Brain microvascular endothelial cell (primary cell): ENCODE data around the gene UBL3.
A peak's percentile ranks its signal among the peaks of the same experiment; 100 is the strongest.

Experiments
- DNase-seq: peaks from one replicate; pipeline ENCODE4 v3.0.0-alpha.2; 2020
- H3K27ac ChIP-seq: fragments of 250-450 bp; sonication (Bioruptor Pico); 2 replicates; pipeline ENCODE4 v1.5.1; 2020; ENCODE audit warnings: mild to moderate bottlenecking, moderate library complexity
- H3K27me3 ChIP-seq: fragments of 250-450 bp; sonication (Bioruptor Pico); replicated peaks from 2 replicates; pipeline ENCODE4 v1.5.1; 2020; ENCODE audit warnings: mild to moderate bottlenecking
- H3K36me3 ChIP-seq: fragments of 250-450 bp; sonication (Bioruptor Pico); replicated peaks from 2 replicates; pipeline ENCODE4 v1.5.1; 2020; ENCODE audit warnings: mild to moderate bottlenecking
- H3K4me3 ChIP-seq: 2 replicates; pipeline ENCODE4 v1.5.1; 2011; ENCODE audit warnings: low read depth, mild to moderate bottlenecking, control low read depth, low read length, moderate library complexity
- CTCF ChIP-seq: IDR thresholded peaks from 2 replicates; pipeline ENCODE4 v1.5.1; 2011; ENCODE audit warnings: low read depth, mild to moderate bottlenecking, moderate library complexity, low read length, control low read depth, inconsistent platforms; ENCODE audit errors: missing control alignments
- in situ Hi-C: cut with HindIII; loops from 2 replicates; pipeline ENCODE4 v1.10.0; 2017; ENCODE audit warnings: low sequenced_read_pairs, low pct_ligation_motif_present

The UBL3 gene

GRCh38 chr13:29849071-29849631, 1.3 kb downstream of the UBL3 start:
- DNase-seq = peak; percentile 17
- Histone ChIP-seq H3K4me3 (peak overlapping the region; percentile 88), H3K27me3 (no peaks in the 10 kb centered on the region), H3K27ac (peak overlapping the region; percentile 99), H3K36me3 (no peaks in the 10 kb centered on the region)
- TF ChIP-seq CTCF = no peak
- in situ Hi-C loops = no loop called here

- no peaks in the 10 kb centered on the region for H3K36me3 ChIP-seq
- H3K27ac ChIP-seq = peak overlapping the region; percentile 10
- TF ChIP-seq CTCF = no peak
- peak overlapping the region; percentile 61 for H3K4me3 ChIP-seq
- peak; percentile 24 for DNase-seq
- in situ Hi-C loops = no loop called here
- H3K27me3 ChIP-seq = no peaks in the 10 kb centered on the region
These were observed 2.9 kb downstream of the UBL3 start for GRCh38 chr13:29847501-29847983.

GRCh38 chr13:29846475-29847256, 3.8 kb downstream of the UBL3 start:
- TF ChIP-seq CTCF = no peak
- no peaks in the 10 kb centered on the region for H3K27me3 ChIP-seq
- no peak overlapping the region for H3K27ac ChIP-seq
- H3K36me3 ChIP-seq = no peaks in the 10 kb centered on the region
- in situ Hi-C loops = no loop called here
- H3K4me3 ChIP-seq = peak overlapping the region; percentile 61
- DNase-seq = no peak

- peak; percentile 9 for TF ChIP-seq CTCF
- in situ Hi-C loops = no loop called here
- Histone ChIP-seq H3K27me3 (no peaks in the 10 kb centered on the region), H3K27ac (no peak overlapping the region), H3K4me3 (no peak overlapping the region), H3K36me3 (no peaks in the 10 kb centered on the region)
- DNase-seq = no peak
These were observed 4.9 kb downstream of the UBL3 start for GRCh38 chr13:29845440-29846056.

GRCh38 chr13:29844441-29844840, 6.0 kb downstream of the UBL3 start:
- H3K4me3 ChIP-seq = no peak overlapping the region
- no peak for DNase-seq
- no peak overlapping the region for H3K27ac ChIP-seq
- in situ Hi-C loops = no loop called here
- H3K27me3 ChIP-seq = no peaks in the 10 kb centered on the region
- no peak for TF ChIP-seq CTCF
- no peaks in the 10 kb centered on the region for H3K36me3 ChIP-seq
